ENCODE measurements around the gene PLEKHS1.

DNA sequence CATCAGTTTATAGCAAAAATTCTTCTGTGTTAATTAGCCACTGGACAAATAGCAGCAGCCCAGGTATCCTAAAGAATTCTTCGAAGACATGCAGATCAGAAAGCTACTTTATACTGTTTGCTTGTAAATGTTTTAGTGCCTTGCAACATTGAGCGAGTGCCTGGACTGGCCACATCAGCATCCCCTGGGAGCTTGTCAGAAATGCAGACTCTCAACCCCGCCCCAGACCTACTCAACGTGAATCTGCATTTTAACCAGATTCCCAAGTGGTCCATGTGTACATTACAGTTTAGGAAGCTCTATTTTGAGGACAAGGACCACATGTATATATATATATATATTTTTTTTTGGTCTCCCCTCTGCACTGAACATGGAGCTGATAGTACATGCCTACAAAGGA is 18.5 kb upstream of the PLEKHS1 start:
- TF ChIP-seq, protein P1, sequence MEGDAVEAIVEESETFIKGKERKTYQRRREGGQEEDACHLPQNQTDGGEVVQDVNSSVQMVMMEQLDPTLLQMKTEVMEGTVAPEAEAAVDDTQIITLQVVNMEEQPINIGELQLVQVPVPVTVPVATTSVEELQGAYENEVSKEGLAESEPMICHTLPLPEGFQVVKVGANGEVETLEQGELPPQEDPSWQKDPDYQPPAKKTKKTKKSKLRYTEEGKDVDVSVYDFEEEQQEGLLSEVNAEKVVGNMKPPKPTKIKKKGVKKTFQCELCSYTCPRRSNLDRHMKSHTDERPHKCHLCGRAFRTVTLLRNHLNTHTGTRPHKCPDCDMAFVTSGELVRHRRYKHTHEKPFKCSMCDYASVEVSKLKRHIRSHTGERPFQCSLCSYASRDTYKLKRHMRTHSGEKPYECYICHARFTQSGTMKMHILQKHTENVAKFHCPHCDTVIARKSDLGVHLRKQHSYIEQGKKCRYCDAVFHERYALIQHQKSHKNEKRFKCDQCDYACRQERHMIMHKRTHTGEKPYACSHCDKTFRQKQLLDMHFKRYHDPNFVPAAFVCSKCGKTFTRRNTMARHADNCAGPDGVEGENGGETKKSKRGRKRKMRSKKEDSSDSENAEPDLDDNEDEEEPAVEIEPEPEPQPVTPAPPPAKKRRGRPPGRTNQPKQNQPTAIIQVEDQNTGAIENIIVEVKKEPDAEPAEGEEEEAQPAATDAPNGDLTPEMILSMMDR (IDR thresholded peaks at IDR 0.05), result no peak
- no peak for TF ChIP-seq POLR2A (IDR thresholded peaks at IDR 0.05)

All from uterus (tissue), 2 donors.